GM12892 (cell line): ENCODE measurements around the gene CLASP1.

Experiments
- POLR2A ChIP-seq: IDR thresholded peaks from 2 replicates; pipeline ENCODE4 v1.6.1; 2011; ENCODE audit warnings: low read depth, low read length, control low read depth
- POLR2AphosphoS5 ChIP-seq: IDR thresholded peaks from 2 replicates; pipeline ENCODE4 v1.6.1; 2011; ENCODE audit warnings: low read depth, low read length, control low read depth

- no peak for TF ChIP-seq POLR2A
- no peak for TF ChIP-seq POLR2AphosphoS5
These were observed 172.6 kb downstream of the CLASP1 start for GRCh38 chr2:121476684-121477083.
